ENCODE results near the gene FUT8.

DNA sequence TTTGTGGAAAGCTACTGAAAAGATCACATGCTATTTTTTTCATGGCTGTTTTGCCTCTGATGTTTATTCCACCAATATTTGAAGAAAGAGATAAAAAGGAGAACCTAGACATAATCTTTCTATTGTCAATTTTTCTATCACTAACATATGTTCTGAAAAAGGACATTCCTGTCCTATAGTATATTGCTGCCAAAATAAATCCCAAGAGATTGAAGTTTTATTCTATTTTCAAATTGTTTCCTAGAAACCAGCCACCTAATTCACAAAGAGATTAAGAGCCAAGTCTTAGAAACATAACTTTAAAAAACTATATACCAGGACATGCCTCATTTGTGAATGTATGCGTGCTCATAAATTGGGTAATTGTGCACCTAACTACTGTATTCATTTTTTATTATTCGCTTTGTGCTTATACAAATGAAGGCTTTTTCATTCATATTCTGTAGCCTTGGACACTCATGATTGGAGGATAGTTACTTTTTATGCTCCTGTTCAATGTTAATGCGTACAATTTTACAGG is 200.7 kb downstream of the FUT8 start:
- TF ChIP-seq, protein P1, sequence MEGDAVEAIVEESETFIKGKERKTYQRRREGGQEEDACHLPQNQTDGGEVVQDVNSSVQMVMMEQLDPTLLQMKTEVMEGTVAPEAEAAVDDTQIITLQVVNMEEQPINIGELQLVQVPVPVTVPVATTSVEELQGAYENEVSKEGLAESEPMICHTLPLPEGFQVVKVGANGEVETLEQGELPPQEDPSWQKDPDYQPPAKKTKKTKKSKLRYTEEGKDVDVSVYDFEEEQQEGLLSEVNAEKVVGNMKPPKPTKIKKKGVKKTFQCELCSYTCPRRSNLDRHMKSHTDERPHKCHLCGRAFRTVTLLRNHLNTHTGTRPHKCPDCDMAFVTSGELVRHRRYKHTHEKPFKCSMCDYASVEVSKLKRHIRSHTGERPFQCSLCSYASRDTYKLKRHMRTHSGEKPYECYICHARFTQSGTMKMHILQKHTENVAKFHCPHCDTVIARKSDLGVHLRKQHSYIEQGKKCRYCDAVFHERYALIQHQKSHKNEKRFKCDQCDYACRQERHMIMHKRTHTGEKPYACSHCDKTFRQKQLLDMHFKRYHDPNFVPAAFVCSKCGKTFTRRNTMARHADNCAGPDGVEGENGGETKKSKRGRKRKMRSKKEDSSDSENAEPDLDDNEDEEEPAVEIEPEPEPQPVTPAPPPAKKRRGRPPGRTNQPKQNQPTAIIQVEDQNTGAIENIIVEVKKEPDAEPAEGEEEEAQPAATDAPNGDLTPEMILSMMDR (IDR thresholded peaks at IDR 0.05; ENCODE audit: low read depth, low read length, missing input control) = no peak
- TF ChIP-seq RAD21 (IDR thresholded peaks at IDR 0.05) (no peak), GABPA (IDR thresholded peaks at IDR 0.05 in 1 of 2, conservative IDR thresholded peaks at IDR 0.05 in 1 of 2) (no peak), SP1 (IDR thresholded peaks at IDR 0.05) (no peak), RXRA (IDR thresholded peaks at IDR 0.05) (no peak), FOXA1 (IDR thresholded peaks at IDR 0.05) (no peak), JUND (IDR thresholded peaks at IDR 0.05) (no peak), TAF1 (conservative IDR thresholded peaks at IDR 0.05) (no peak)
- TF ChIP-seq, protein P2, sequence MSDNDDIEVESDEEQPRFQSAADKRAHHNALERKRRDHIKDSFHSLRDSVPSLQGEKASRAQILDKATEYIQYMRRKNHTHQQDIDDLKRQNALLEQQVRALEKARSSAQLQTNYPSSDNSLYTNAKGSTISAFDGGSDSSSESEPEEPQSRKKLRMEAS (IDR thresholded peaks at IDR 0.05) = no peak
- TF ChIP-seq, protein P3, sequence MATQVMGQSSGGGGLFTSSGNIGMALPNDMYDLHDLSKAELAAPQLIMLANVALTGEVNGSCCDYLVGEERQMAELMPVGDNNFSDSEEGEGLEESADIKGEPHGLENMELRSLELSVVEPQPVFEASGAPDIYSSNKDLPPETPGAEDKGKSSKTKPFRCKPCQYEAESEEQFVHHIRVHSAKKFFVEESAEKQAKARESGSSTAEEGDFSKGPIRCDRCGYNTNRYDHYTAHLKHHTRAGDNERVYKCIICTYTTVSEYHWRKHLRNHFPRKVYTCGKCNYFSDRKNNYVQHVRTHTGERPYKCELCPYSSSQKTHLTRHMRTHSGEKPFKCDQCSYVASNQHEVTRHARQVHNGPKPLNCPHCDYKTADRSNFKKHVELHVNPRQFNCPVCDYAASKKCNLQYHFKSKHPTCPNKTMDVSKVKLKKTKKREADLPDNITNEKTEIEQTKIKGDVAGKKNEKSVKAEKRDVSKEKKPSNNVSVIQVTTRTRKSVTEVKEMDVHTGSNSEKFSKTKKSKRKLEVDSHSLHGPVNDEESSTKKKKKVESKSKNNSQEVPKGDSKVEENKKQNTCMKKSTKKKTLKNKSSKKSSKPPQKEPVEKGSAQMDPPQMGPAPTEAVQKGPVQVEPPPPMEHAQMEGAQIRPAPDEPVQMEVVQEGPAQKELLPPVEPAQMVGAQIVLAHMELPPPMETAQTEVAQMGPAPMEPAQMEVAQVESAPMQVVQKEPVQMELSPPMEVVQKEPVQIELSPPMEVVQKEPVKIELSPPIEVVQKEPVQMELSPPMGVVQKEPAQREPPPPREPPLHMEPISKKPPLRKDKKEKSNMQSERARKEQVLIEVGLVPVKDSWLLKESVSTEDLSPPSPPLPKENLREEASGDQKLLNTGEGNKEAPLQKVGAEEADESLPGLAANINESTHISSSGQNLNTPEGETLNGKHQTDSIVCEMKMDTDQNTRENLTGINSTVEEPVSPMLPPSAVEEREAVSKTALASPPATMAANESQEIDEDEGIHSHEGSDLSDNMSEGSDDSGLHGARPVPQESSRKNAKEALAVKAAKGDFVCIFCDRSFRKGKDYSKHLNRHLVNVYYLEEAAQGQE (IDR thresholded peaks at IDR 0.05) = no peak
- TF ChIP-seq, protein P4, sequence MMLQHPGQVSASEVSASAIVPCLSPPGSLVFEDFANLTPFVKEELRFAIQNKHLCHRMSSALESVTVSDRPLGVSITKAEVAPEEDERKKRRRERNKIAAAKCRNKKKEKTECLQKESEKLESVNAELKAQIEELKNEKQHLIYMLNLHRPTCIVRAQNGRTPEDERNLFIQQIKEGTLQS (IDR thresholded peaks at IDR 0.05) = no peak

Measured in liver (tissue), 3 donors.